Measurements from ENCODE around the gene ARFGAP1. TPM values are rescaled to one million over a fixed set of nuclear protein-coding genes. Genes with fewer than 3 reads are reported as not detected.

ARFGAP1 gene
- polyA plus RNA-seq, 1 donor (not counting 4 experiments of a cell fraction or from before 2014, with no cell fraction given), result 31.5 TPM

DNA sequence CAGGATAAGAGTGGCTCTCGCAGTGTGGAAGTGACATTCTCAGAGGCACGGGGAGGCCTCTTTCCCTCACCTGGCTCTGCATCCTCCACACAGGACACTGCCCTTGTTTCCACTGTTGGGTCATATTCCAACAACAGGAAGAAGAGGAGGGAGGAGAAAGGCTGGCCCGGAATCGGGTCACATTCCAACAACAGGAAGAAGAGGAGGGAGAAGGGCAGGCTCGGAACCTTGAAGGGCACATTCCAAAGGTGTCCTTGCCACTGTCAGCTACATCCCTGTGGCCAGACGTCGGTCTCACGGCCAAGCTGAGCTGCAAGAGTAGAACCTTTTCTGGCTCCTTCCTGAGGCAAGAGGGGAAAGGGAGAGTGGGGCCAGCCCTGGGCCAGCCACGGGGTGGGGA, 63.1 kb downstream of the ARFGAP1 start:
- no peak overlapping the region for H3K27ac ChIP-seq (ENCODE audit: control insufficient read depth, insufficient read depth, low read length)
- H3K4me3 ChIP-seq (ENCODE audit: control insufficient read depth in 2 of 3, extremely low read depth in 1 of 3, insufficient read depth in 2 of 3, low read depth in 1 of 3, low read length in 3 of 3), result no peak overlapping the region
- H3K4me1 ChIP-seq (ENCODE audit: control insufficient read depth, extremely low read depth, insufficient read depth, low read length), result no peaks in the 10 kb centered on the region
- dilution Hi-C loops (cut with MboI; ENCODE audit: extremely low pct_ligation_motif_present, low sequenced_read_pairs), result no loop called here
- no peak overlapping the region for H3K4me2 ChIP-seq (ENCODE audit: control insufficient read depth, extremely low read depth, insufficient read depth, low read depth, low read length)
- no peak for TF ChIP-seq EZH2 (IDR thresholded peaks at IDR 0.05; ENCODE audit: low read length)
- TF ChIP-seq, protein P1, sequence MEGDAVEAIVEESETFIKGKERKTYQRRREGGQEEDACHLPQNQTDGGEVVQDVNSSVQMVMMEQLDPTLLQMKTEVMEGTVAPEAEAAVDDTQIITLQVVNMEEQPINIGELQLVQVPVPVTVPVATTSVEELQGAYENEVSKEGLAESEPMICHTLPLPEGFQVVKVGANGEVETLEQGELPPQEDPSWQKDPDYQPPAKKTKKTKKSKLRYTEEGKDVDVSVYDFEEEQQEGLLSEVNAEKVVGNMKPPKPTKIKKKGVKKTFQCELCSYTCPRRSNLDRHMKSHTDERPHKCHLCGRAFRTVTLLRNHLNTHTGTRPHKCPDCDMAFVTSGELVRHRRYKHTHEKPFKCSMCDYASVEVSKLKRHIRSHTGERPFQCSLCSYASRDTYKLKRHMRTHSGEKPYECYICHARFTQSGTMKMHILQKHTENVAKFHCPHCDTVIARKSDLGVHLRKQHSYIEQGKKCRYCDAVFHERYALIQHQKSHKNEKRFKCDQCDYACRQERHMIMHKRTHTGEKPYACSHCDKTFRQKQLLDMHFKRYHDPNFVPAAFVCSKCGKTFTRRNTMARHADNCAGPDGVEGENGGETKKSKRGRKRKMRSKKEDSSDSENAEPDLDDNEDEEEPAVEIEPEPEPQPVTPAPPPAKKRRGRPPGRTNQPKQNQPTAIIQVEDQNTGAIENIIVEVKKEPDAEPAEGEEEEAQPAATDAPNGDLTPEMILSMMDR (optimal IDR thresholded peaks at IDR 0.05 in 1 of 3, IDR thresholded peaks at IDR 0.05 in 1 of 3, conservative IDR thresholded peaks at IDR 0.05 in 1 of 3; ENCODE audit: extremely low read depth in 1 of 3, insufficient read depth in 2 of 3, low read length in 3 of 3), result no peak
- no peaks in the 10 kb centered on the region for H3K9me1 ChIP-seq (ENCODE audit: control insufficient read depth, extremely low read depth, insufficient read depth, low read length)
- H3K79me2 ChIP-seq (ENCODE audit: control insufficient read depth, insufficient read depth, low read length), result no peaks in the 10 kb centered on the region
- no peaks in the 10 kb centered on the region for H4K20me1 ChIP-seq (ENCODE audit: control insufficient read depth, extremely low read depth, insufficient read depth, low read length)
- peaks cover 6% of the 10 kb centered on the region for H3K9me3 ChIP-seq (ENCODE audit: control insufficient read depth, low read depth, low read length)
- no peak overlapping the region for H3K9ac ChIP-seq (ENCODE audit: control insufficient read depth, extremely low read depth, insufficient read depth, low read length)
- peaks cover 29% of the 10 kb centered on the region for H3K27me3 ChIP-seq (ENCODE audit: control insufficient read depth, extremely low read depth, insufficient read depth, low read length)
- H3K36me3 ChIP-seq (ENCODE audit: control insufficient read depth in 2 of 2, extremely low read depth in 1 of 2, insufficient read depth in 2 of 2, low read length in 2 of 2), result no peaks in the 10 kb centered on the region
- H2AFZ ChIP-seq (ENCODE audit: control insufficient read depth, low read length), result no peak overlapping the region
- no peak for FAIRE-seq
- DNase-seq (ENCODE audit: low read depth, low spot score), result no peak

DNA sequence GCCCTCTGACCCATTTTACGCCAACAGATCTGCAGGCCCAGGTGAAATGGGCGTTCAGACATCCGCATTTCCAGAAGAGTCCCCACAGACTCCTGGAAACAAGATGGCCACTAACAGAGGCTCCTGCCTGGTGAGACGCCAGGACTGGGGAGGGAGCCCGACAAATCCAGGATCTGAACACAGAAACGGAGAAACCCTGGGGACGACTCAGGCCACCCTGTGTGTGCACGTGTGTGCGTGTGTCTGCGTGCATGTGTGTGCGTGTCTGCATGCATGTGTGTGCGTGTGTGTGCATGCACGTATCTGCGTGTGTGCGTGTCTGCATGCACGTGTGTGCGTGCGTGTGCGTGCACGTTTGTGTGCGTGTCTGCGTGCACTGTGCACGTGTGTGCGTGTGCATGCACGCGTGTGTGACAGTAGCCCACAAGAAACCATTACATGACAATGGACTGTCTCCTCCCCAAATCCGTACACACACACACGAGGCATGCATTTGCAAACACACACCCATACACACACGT, 63.7 kb downstream of the ARFGAP1 start:
- DNase-seq (ENCODE audit: low read depth, low spot score) (no peak), FAIRE-seq (no peak)
- no peaks in the 10 kb centered on the region for H3K36me3 ChIP-seq (ENCODE audit: control insufficient read depth in 2 of 2, extremely low read depth in 1 of 2, insufficient read depth in 2 of 2, low read length in 2 of 2)
- H2AFZ ChIP-seq (ENCODE audit: control insufficient read depth, low read length), result no peak overlapping the region
- H3K4me3 ChIP-seq (ENCODE audit: control insufficient read depth in 2 of 3, extremely low read depth in 1 of 3, insufficient read depth in 2 of 3, low read depth in 1 of 3, low read length in 3 of 3), result no peak overlapping the region
- no peak overlapping the region for H3K9ac ChIP-seq (ENCODE audit: control insufficient read depth, extremely low read depth, insufficient read depth, low read length)
- dilution Hi-C loops (cut with MboI; ENCODE audit: extremely low pct_ligation_motif_present, low sequenced_read_pairs), result no loop called here
- TF ChIP-seq, protein P1 (optimal IDR thresholded peaks at IDR 0.05 in 1 of 3, IDR thresholded peaks at IDR 0.05 in 1 of 3, conservative IDR thresholded peaks at IDR 0.05 in 1 of 3; ENCODE audit: extremely low read depth in 1 of 3, insufficient read depth in 2 of 3, low read length in 3 of 3), result no peak
- no peak for TF ChIP-seq EZH2 (IDR thresholded peaks at IDR 0.05; ENCODE audit: low read length)
- H3K4me2 ChIP-seq (ENCODE audit: control insufficient read depth, extremely low read depth, insufficient read depth, low read depth, low read length), result no peak overlapping the region
- H3K79me2 ChIP-seq (ENCODE audit: control insufficient read depth, insufficient read depth, low read length), result no peaks in the 10 kb centered on the region
- H3K9me3 ChIP-seq (ENCODE audit: control insufficient read depth, low read depth, low read length), result peaks cover 6% of the 10 kb centered on the region
- no peaks in the 10 kb centered on the region for H4K20me1 ChIP-seq (ENCODE audit: control insufficient read depth, extremely low read depth, insufficient read depth, low read length)
- no peaks in the 10 kb centered on the region for H3K9me1 ChIP-seq (ENCODE audit: control insufficient read depth, extremely low read depth, insufficient read depth, low read length)
- H3K4me1 ChIP-seq (ENCODE audit: control insufficient read depth, extremely low read depth, insufficient read depth, low read length), result no peaks in the 10 kb centered on the region
- peaks cover 29% of the 10 kb centered on the region for H3K27me3 ChIP-seq (ENCODE audit: control insufficient read depth, extremely low read depth, insufficient read depth, low read length)
- no peak overlapping the region for H3K27ac ChIP-seq (ENCODE audit: control insufficient read depth, insufficient read depth, low read length)
